ENCODE results near the gene RAB11FIP2. TPM values are rescaled to one million over a fixed set of nuclear protein-coding genes. Genes with fewer than 3 reads are reported as not detected.

The RAB11FIP2 gene
- total RNA-seq, 1 experiment from 2014 or later, result 18.4 TPM

DNA sequence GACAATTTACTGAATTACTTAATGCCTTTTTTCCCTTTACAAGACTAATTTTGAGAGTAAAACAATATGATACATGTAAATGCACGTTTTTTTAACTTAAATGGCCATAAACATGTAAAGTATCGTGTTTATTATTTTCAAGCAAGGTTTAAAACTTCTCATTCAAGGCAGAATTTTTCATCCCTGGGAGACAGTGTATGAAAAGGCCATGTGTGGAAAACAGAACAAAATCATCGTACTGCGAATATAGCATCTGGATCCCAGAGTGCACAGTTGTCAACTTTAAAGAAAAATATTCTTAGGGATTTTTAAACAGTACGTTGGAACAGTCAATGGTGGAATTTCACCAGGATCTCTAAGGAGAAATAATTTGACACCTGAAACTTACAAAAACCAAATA, 1.1 kb upstream of the RAB11FIP2 start:
- H3K27ac ChIP-seq (ENCODE audit: insufficient read length, low read depth, low read length), result no peak overlapping the region
- no peak overlapping the region for H3K27ac Mint-ChIP-seq
- no peaks in the 10 kb centered on the region for H3K4me1 ChIP-seq (ENCODE audit: insufficient read depth, low read length)
- no peak overlapping the region for H2BK120ac ChIP-seq (ENCODE audit: low read depth, low read length, poor library complexity, severe bottlenecking)
- H2BK15ac ChIP-seq (ENCODE audit: low read depth, low read length), result no peak overlapping the region
- peaks cover 1% of the 10 kb centered on the region; the same call in 1 of the 2 replicates for H3K79me2 ChIP-seq (ENCODE audit: insufficient read depth, low read length)
- no peak overlapping the region for H2BK5ac ChIP-seq (ENCODE audit: insufficient read length, low read length)
- H3T11ph ChIP-seq (ENCODE audit: low read length), result no peak overlapping the region
- no peaks in the 10 kb centered on the region for H3K36me3 Mint-ChIP-seq (ENCODE audit: insufficient read depth in 1 of 3, low read depth in 3 of 3)
- peak overlapping the region; percentile 75 to 84; a peak in 4 of 5 replicates for H3K4me3 Mint-ChIP-seq
- no peak overlapping the region for H3K9ac ChIP-seq (ENCODE audit: extremely low read depth, insufficient read length, low read length)
- H3K4me2 ChIP-seq (ENCODE audit: insufficient read depth, insufficient read length, low read length), result no peak overlapping the region
- H4K20me1 ChIP-seq (ENCODE audit: control insufficient read depth, insufficient read depth, insufficient read length), result no peaks in the 10 kb centered on the region
- H3K4me1 Mint-ChIP-seq, result peaks cover 19% of the 10 kb centered on the region in 2 experiments
- no peak overlapping the region for H2AFZ ChIP-seq (ENCODE audit: low read length)
- no peak overlapping the region for H3K56ac ChIP-seq (ENCODE audit: insufficient read length, low read depth, low read length)
- no peak overlapping the region for H2AK5ac ChIP-seq (ENCODE audit: insufficient read length, low read length)
- TF ChIP-seq, protein P1, sequence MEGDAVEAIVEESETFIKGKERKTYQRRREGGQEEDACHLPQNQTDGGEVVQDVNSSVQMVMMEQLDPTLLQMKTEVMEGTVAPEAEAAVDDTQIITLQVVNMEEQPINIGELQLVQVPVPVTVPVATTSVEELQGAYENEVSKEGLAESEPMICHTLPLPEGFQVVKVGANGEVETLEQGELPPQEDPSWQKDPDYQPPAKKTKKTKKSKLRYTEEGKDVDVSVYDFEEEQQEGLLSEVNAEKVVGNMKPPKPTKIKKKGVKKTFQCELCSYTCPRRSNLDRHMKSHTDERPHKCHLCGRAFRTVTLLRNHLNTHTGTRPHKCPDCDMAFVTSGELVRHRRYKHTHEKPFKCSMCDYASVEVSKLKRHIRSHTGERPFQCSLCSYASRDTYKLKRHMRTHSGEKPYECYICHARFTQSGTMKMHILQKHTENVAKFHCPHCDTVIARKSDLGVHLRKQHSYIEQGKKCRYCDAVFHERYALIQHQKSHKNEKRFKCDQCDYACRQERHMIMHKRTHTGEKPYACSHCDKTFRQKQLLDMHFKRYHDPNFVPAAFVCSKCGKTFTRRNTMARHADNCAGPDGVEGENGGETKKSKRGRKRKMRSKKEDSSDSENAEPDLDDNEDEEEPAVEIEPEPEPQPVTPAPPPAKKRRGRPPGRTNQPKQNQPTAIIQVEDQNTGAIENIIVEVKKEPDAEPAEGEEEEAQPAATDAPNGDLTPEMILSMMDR (conservative IDR thresholded peaks at IDR 0.05), result no peak
- H3K9me3 ChIP-seq (ENCODE audit: control insufficient read depth, low read depth, low read length), result no peaks in the 10 kb centered on the region
- H3K23me2 ChIP-seq (ENCODE audit: insufficient read length, low read depth, low read length, poor library complexity, severe bottlenecking), result peaks cover 5% of the 10 kb centered on the region
- no peaks in the 10 kb centered on the region for H3K79me1 ChIP-seq (ENCODE audit: insufficient read depth, low read depth, low read length, poor library complexity, severe bottlenecking)
- H4K5ac ChIP-seq (ENCODE audit: insufficient read length, low read depth, low read length), result no peak overlapping the region
- no peak overlapping the region for H3K23ac ChIP-seq (ENCODE audit: insufficient read length, low read depth, low read length)
- no peaks in the 10 kb centered on the region for H3K9me3 Mint-ChIP-seq
- DNase-seq, result no peak
- no peaks in the 10 kb centered on the region for H3K27me3 Mint-ChIP-seq (ENCODE audit: low read depth)
- no peak overlapping the region for H3K14ac ChIP-seq (ENCODE audit: insufficient read depth, low read length)
- no peak overlapping the region for H3K18ac ChIP-seq (ENCODE audit: insufficient read length, low read depth, low read length)
- no peak overlapping the region for H4K91ac ChIP-seq (ENCODE audit: insufficient read length, low read depth, low read length)
- WGBS (ENCODE audit: extremely low coverage, insufficient read length, low lambda C conversion rate), result no CpG with 5 or more reads among the region's 5 CpGs
- no peak overlapping the region for H2BK12ac ChIP-seq (ENCODE audit: insufficient read length, low read depth, low read length)
- no peaks in the 10 kb centered on the region for H3K27me3 ChIP-seq (ENCODE audit: insufficient read depth, low read length)
- no peak overlapping the region for H4K8ac ChIP-seq (replicated peaks; ENCODE audit: insufficient read length, low read depth, low read length)
- no peak overlapping the region for H2BK20ac ChIP-seq (ENCODE audit: low read depth, low read length, poor library complexity, severe bottlenecking)
- no peak overlapping the region for H3K4ac ChIP-seq (ENCODE audit: low read depth, low read length)
